ENCODE results near the gene ERCC2.

Gene ERCC2

GRCh38 chr19:45303269-45304060 lies 66.9 kb downstream of the ERCC2 start:
- DNase-seq = no peak
- ATAC-seq = no peak

GRCh38 chr19:45302416-45302815 lies 68.0 kb downstream of the ERCC2 start:
- DNase-seq (no peak), ATAC-seq (no peak)
